GM12878 (cell line): ENCODE measurements around the gene TAB2. TPM values are rescaled to one million over a fixed set of nuclear protein-coding genes. Genes with fewer than 3 reads are reported as not detected.

Experiments used
- ATAC-seq: fragments of 200-7000 bp; cut with Tn5 transposase; 3 replicates; pipeline ENCODE4 v1.9.1; 2020; ENCODE audit warnings: mild to moderate bottlenecking, moderate library complexity
- BruUV-seq: library from RNA; stranded (reverse); fragments of 400-500 nt; replicated peaks from 2 replicates; lab custom pipeline; 2021; lab: Mats Ljungman, UMichigan
- CTCF ChIA-PET: fragments of 300-600 bp; sonication (Branson Sonifier 250); formaldehyde crosslinking; extraction: SDS; loops from one replicate; lab custom pipeline; 2021; ENCODE audit warnings: inconsistent platforms; lab: Yijun Ruan, JAX
- POLR2A ChIA-PET: fragments of 350-600 bp; formaldehyde crosslinking; extraction: SDS; loops from one replicate; lab custom pipeline; 2021; ENCODE audit warnings: inconsistent platforms; lab: Charles Lee
- RAD21 ChIA-PET: fragments of 300-600 bp; sonication (Branson Sonifier 250); formaldehyde crosslinking; loops from one replicate; lab custom pipeline; 2023; ENCODE audit warnings: antibody characterized with exemption; ENCODE audit not compliant: unreplicated experiment; lab: Charles Lee
- SMC1A ChIA-PET: fragments of 300-600 bp; sonication (Branson Sonifier 250); formaldehyde crosslinking; loops from one replicate; lab custom pipeline; 2023; ENCODE audit not compliant: unreplicated experiment, uncharacterized antibody; lab: Charles Lee
- DNase-seq: peaks from one replicate; pipeline ENCODE4 v3.0.0-alpha.2; 2011; ENCODE audit warnings: low read depth, low spot score
- FAIRE-seq: peaks from 3 replicates; lab custom pipeline; 2011; peaks lifted over from hg19 to GRCh38; lab: Jason Lieb, UNC
- H2AFZ ChIP-seq: 2 replicates; pipeline ENCODE4 v1.6.0; 2011; ENCODE audit warnings: low read depth, low read length, control low read depth; ENCODE audit not compliant: control insufficient read depth
- H3K27ac ChIP-seq: 2 replicates; pipeline ENCODE4 v1.5.1; 2011; ENCODE audit warnings: control low read depth; ENCODE audit not compliant: control insufficient read depth, insufficient read depth
- H3K27me3 ChIP-seq, 2 experiments: replicated peaks in 1 of 2; 2 replicates each; pipeline versions ENCODE4 v1.6.0 to v1.6.1; 2011; ENCODE audit warnings: low read length in 1 of 2; ENCODE audit not compliant: control insufficient read depth in 2 of 2, insufficient read depth in 2 of 2
- H3K36me3 ChIP-seq, 2 experiments: 2 replicates each; pipeline ENCODE4 v1.5.1; 2011; ENCODE audit warnings: low read length in 1 of 2; ENCODE audit not compliant: control insufficient read depth in 2 of 2, insufficient read depth in 2 of 2
- H3K4me1 ChIP-seq: 2 replicates; pipeline ENCODE4 v1.6.1; 2011; ENCODE audit warnings: mild to moderate bottlenecking, low read length, moderate library complexity, mixed read lengths; ENCODE audit not compliant: control insufficient read depth, insufficient read depth
- H3K4me2 ChIP-seq: 2 replicates; pipeline ENCODE4 v1.6.0; 2011; ENCODE audit warnings: control low read depth; ENCODE audit not compliant: control insufficient read depth, insufficient read depth
- H3K4me3 ChIP-seq: fragments of 200-600 bp; sonication (generic); 2 replicates; pipeline ENCODE4 v1.5.1; 2016
- H3K79me2 ChIP-seq: 2 replicates; pipeline ENCODE4 v1.6.0; 2011; ENCODE audit warnings: low read length; ENCODE audit not compliant: control insufficient read depth, insufficient read depth
- H3K9ac ChIP-seq: 2 replicates; pipeline ENCODE4 v1.8.0; 2011; ENCODE audit warnings: low read length, control low read depth, mixed read lengths; ENCODE audit not compliant: control insufficient read depth, insufficient read depth
- H3K9me3 ChIP-seq: replicated peaks from 3 replicates; pipeline ENCODE4 v1.5.1; 2011; ENCODE audit warnings: mild to moderate bottlenecking, low read length; ENCODE audit not compliant: control insufficient read depth, insufficient read depth
- H4K20me1 ChIP-seq: 2 replicates; pipeline ENCODE4 v1.6.0; 2011; ENCODE audit not compliant: control insufficient read depth, insufficient read depth
- GABPA ChIP-seq: IDR thresholded peaks from 2 replicates; pipeline ENCODE4 v1.6.1; 2014; ENCODE audit warnings: antibody characterized with exemption, low read depth, mild to moderate bottlenecking, inconsistent platforms
- LARP7 ChIP-seq: fragments of 450-650 bp; IDR thresholded peaks from 2 replicates; pipeline ENCODE4 v1.6.1; 2017; ENCODE audit warnings: mild to moderate bottlenecking
- MTA3 ChIP-seq: IDR thresholded peaks from 2 replicates; pipeline ENCODE4 v1.6.1; 2012; ENCODE audit warnings: low read length, inconsistent platforms, borderline replicate concordance
- POLR2AphosphoS5 ChIP-seq: IDR thresholded peaks from 2 replicates; pipeline ENCODE4 v1.6.1; 2011; ENCODE audit warnings: mild to moderate bottlenecking, low read length, inconsistent platforms
- YY1 ChIP-seq: IDR thresholded peaks from 2 replicates; pipeline ENCODE4 v1.6.1; 2011; ENCODE audit warnings: low read depth, mild to moderate bottlenecking, low read length
- ZBTB4 ChIP-seq: fragments of 450-650 bp; formaldehyde crosslinking; IDR thresholded peaks from 2 replicates; pipeline ENCODE4 v1.4.0; 2022; ENCODE audit warnings: mild to moderate bottlenecking, moderate library complexity
- ZNF384 ChIP-seq: IDR thresholded peaks from 2 replicates; pipeline ENCODE4 v1.6.1; 2012; ENCODE audit warnings: low read depth, mild to moderate bottlenecking, low read length, improper control_type of control experiment, borderline replicate concordance
- WGBS: methylation state at CpG from one replicate; pipeline ENCODE4 v1.1.6; 2016; ENCODE audit warnings: low lambda C conversion rate; ENCODE audit not compliant: insufficient replicate concordance, insufficient coverage; ENCODE audit errors: missing lambda C conversion rate; 5-methylcytosine and 5-hydroxymethylcytosine counted together
- in situ Hi-C: fragments of 300-500 bp; cut with MboI; formaldehyde crosslinking; loops from 9 replicates; pipeline ENCODE4 v1.14.3; 2018; ENCODE audit warnings: mixed read lengths
- intact Hi-C: fragments of 100-400 bp; cut with micrococcal nuclease; formaldehyde crosslinking; loops from one replicate; pipeline ENCODE4 v1.14.2; 2022; ENCODE audit not compliant: unreplicated experiment
- polyA plus RNA-seq, 11 experiments: library from polyadenylated mRNA; depleted of rRNA in 4 of 11; unstranded in 6 of 11; stranded (reverse) in 5 of 11; fragments of >200 nt; fragmentation: Nextera tagmentation in 4 of 11; fragmentation: Illumina TruSeq in 1 of 11; extraction: Ambion mirVana in 4 of 11; extraction: Trizol in 1 of 11; gene quantifications; 1 replicate in 1 of 11; 2 replicates in 10 of 11; pipeline versions ENCODE4 v1.2.1 to v1.2.3, GENCODE V29; 2011 to 2016; ENCODE audit warnings: inconsistent platforms in 2 of 11, missing spikeins in 2 of 11, low read depth in 1 of 11
- total RNA-seq, 4 experiments: library from RNA; depleted of rRNA in 3 of 4; stranded (reverse); fragments of >200 nt in 3 of 4; fragmentation: Illumina TruSeq in 1 of 4; extraction: Trizol in 1 of 4; gene quantifications; 2 replicates each; pipeline versions ENCODE4 v1.2.1 to v1.2.3, GENCODE V29; 2013 to 2021
- TF ChIP-seq, protein P1 (sequence below): IDR thresholded peaks from 2 replicates; pipeline ENCODE4 v1.6.1; 2011; ENCODE audit warnings: borderline replicate concordance, low read depth, mild to moderate bottlenecking, moderate library complexity, mixed read lengths, low read length; ENCODE audit not compliant: insufficient read depth; ENCODE audit errors: extremely low read length

The TAB2 gene
- total and polyA plus RNA-seq, 10 of the 15 experiments (the other 5 are each of a cell fraction or from before 2014, with no cell fraction given), result 8.9 to 66.3 (median 23.0) TPM

DNA sequence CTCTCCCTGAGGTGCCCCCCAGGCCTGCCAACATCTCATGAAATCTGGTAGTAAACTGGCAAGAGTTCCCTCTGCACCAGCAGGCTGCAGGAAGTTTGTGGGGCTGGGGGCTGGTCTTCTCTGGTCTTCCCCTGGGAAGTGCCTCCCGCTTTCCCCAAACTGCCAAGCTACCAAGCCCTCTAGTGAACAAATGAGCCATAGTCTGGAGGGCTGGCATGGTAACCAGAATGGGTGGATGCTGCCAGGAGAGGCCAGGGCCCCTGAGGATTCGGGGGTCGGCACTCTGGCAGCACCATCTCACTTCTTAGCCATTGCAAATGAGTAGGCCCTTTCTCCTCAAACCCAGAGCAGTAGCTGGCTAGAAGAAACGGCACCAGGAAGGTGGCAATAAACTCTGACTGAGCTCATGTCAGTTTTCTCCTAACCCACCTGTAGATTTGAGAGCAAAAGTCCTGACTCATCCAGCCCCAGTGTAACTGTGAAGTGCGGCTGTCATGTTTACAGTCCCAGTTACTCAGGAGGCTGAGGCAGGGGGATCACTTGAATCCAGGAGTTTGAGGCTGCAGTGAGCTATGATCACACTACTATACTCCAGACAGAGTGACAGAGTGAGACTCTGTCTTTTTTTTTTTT is 131.4 kb downstream of the TAB2 start:
- H3K79me2 ChIP-seq, result no peaks in the 10 kb centered on the region
- TF ChIP-seq MTA3, result no peak
- peak; percentile 42; the same call in 1 of the 2 replicates for TF ChIP-seq POLR2AphosphoS5
- no peak overlapping the region for H3K9ac ChIP-seq
- RAD21 ChIA-PET, result interaction anchor here (1.6 kb wide), 1 partner anchor 69 kb away, joined by 5 read pairs; no protein-coding TSS in a partner anchor
- H3K4me2 ChIP-seq, result no peak overlapping the region
- POLR2A ChIA-PET, result no interaction called here
- SMC1A ChIA-PET, result interaction anchor here (0.7 to 1.8 kb wide), 3 partner anchors 68 to 850 kb away, joined by 3 to 6 read pairs (median 3); no protein-coding TSS in a partner anchor
- no peaks in the 10 kb centered on the region for H3K27me3 ChIP-seq
- no peak overlapping the region for H3K4me3 ChIP-seq
- whole genome bisulfite sequencing, result 74% methylated on average over 5 of the region's 5 CpGs
- H3K27ac ChIP-seq, result no peak overlapping the region
- TSS peak; percentile 25 for BruUV-seq
- intact Hi-C loops (no loop called here), in situ Hi-C loops (loop anchor here (25.0 kb wide), 1 partner anchor 687 kb away; no protein-coding TSS in a partner anchor)
- H3K36me3 ChIP-seq, result peaks cover 0 to 16% of the 10 kb centered on the region in 2 experiments; a peak in 2 of 4 replicates
- no peak for DNase-seq
- no peak overlapping the region for H2AFZ ChIP-seq
- no peaks in the 10 kb centered on the region; the same call in 2 of the 3 replicates for H3K9me3 ChIP-seq
- no peak for FAIRE-seq
- CTCF ChIA-PET, result interaction anchor here (2.1 kb wide), 1 partner anchor 68 kb away, joined by 9 read pairs; no protein-coding TSS in a partner anchor
- H4K20me1 ChIP-seq, result no peaks in the 10 kb centered on the region
- ATAC-seq, result no peak
- H3K4me1 ChIP-seq, result no peaks in the 10 kb centered on the region

GRCh38 chr6:149449831-149450678 is 132.5 kb downstream of the TAB2 start:
- ChIA-PET SMC1A (interaction anchor here (0.7 to 1.8 kb wide), 3 partner anchors 67 to 851 kb away, joined by 3 to 6 read pairs (median 3); no protein-coding TSS in a partner anchor), CTCF (interaction anchor here (1.2 to 2.1 kb wide), 2 partner anchors 67 to 78 kb away, joined by 3 to 9 read pairs; no protein-coding TSS in a partner anchor), POLR2A (interaction anchor here (0.6 to 1.0 kb wide), 2 partner anchors 11 to 14 kb away, joined by 4 to 10 read pairs; no protein-coding TSS in a partner anchor), RAD21 (interaction anchor here (1.6 kb wide), 1 partner anchor 68 kb away, joined by 5 read pairs; no protein-coding TSS in a partner anchor)
- 98% methylated on average over 13 of the region's 14 CpGs for WGBS
- no peak overlapping the region for H3K9ac ChIP-seq
- no peak overlapping the region for H3K27ac ChIP-seq
- ATAC-seq (no peak), FAIRE-seq (no peak), DNase-seq (no peak)
- no peaks in the 10 kb centered on the region; the same call in 2 of the 3 replicates for H3K9me3 ChIP-seq
- H3K4me2 ChIP-seq, result no peak overlapping the region
- H4K20me1 ChIP-seq, result no peaks in the 10 kb centered on the region
- H3K79me2 ChIP-seq, result no peaks in the 10 kb centered on the region
- H3K4me1 ChIP-seq, result no peaks in the 10 kb centered on the region
- in situ Hi-C loops (loop anchor here (25.0 kb wide), 1 partner anchor 688 kb away; no protein-coding TSS in a partner anchor), intact Hi-C loops (no loop called here)
- no peak overlapping the region for H3K4me3 ChIP-seq
- BruUV-seq, result TSS peak; percentile 48
- no peaks in the 10 kb centered on the region for H3K27me3 ChIP-seq
- H2AFZ ChIP-seq, result no peak overlapping the region
- peaks cover under 1 to 18% of the 10 kb centered on the region in 2 experiments; a peak in 3 of 4 replicates for H3K36me3 ChIP-seq
- no peak for TF ChIP-seq YY1
- TF ChIP-seq, protein P1, sequence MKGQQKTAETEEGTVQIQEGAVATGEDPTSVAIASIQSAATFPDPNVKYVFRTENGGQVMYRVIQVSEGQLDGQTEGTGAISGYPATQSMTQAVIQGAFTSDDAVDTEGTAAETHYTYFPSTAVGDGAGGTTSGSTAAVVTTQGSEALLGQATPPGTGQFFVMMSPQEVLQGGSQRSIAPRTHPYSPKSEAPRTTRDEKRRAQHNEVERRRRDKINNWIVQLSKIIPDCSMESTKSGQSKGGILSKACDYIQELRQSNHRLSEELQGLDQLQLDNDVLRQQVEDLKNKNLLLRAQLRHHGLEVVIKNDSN, result no peak
- TF ChIP-seq GABPA, result no peak
- TF ChIP-seq ZNF384, result no peak
- no peak for TF ChIP-seq ZBTB4 (CRISPR knock-in tag)
- TF ChIP-seq LARP7, result no peak
